Measurements from ENCODE around the gene KIFBP. TPM values are rescaled to one million over a fixed set of nuclear protein-coding genes. Genes with fewer than 3 reads are reported as not detected.

The KIFBP gene
- total and polyA plus RNA-seq, 2 of the 13 experiments (the other 11 are each of a cell fraction or from before 2014, with no cell fraction given): 13.0 to 21.9 TPM

- TF ChIP-seq TFDP2 (CRISPR knock-in tag; IDR thresholded peaks at IDR 0.05) (peak; percentile 93), KLF12 (CRISPR knock-in tag; IDR thresholded peaks at IDR 0.05; ENCODE audit: borderline replicate concordance) (peak; percentile 67), ZNF337 (CRISPR knock-in tag; IDR thresholded peaks at IDR 0.05; ENCODE audit: borderline replicate concordance, low read depth) (peak; percentile 58; the same call in 1 of the 2 replicates), ZNF577 (CRISPR knock-in tag; IDR thresholded peaks at IDR 0.05; ENCODE audit: borderline replicate concordance, low read depth) (no peak; the same call in 1 of the 2 replicates), CC2D1A (CRISPR knock-in tag; IDR thresholded peaks at IDR 0.05) (0 out of 2 replicates have a peak, but pooled peaks have one; percentile 19), HINFP (CRISPR knock-in tag; IDR thresholded peaks at IDR 0.05; ENCODE audit: low read depth) (peak; percentile 60; the same call in 1 of the 2 replicates), RBM22 (optimal IDR thresholded peaks at IDR 0.05; ENCODE audit: low read length) (peak; percentile 10), ZNF703 (CRISPR knock-in tag; IDR thresholded peaks at IDR 0.05; ENCODE audit: borderline replicate concordance) (no peak), KMT2A (CRISPR knock-in tag; IDR thresholded peaks at IDR 0.05) (peak; percentile 88), ESRRA (CRISPR knock-in tag; IDR thresholded peaks at IDR 0.05; ENCODE audit: low read depth) (0 out of 2 replicates have a peak, but pooled peaks have one; percentile 39), PAF1 (CRISPR knock-in tag; IDR thresholded peaks at IDR 0.05) (no peak), HDAC2 (CRISPR knock-in tag; IDR thresholded peaks at IDR 0.05) (peak; percentile 67; the same call in 1 of the 2 replicates), POLR2A (IDR thresholded peaks at IDR 0.05; ENCODE audit: insufficient read depth in 1 of 2, low read depth in 2 of 2, low read length in 2 of 2) (peak; percentile 86 to 87), DR1 (CRISPR knock-in tag; IDR thresholded peaks at IDR 0.05) (peak; percentile 1; the same call in 1 of the 2 replicates), ZNF614 (CRISPR knock-in tag; IDR thresholded peaks at IDR 0.05; ENCODE audit: borderline replicate concordance) (peak; percentile 61)
- TF ChIP-seq, protein P1, sequence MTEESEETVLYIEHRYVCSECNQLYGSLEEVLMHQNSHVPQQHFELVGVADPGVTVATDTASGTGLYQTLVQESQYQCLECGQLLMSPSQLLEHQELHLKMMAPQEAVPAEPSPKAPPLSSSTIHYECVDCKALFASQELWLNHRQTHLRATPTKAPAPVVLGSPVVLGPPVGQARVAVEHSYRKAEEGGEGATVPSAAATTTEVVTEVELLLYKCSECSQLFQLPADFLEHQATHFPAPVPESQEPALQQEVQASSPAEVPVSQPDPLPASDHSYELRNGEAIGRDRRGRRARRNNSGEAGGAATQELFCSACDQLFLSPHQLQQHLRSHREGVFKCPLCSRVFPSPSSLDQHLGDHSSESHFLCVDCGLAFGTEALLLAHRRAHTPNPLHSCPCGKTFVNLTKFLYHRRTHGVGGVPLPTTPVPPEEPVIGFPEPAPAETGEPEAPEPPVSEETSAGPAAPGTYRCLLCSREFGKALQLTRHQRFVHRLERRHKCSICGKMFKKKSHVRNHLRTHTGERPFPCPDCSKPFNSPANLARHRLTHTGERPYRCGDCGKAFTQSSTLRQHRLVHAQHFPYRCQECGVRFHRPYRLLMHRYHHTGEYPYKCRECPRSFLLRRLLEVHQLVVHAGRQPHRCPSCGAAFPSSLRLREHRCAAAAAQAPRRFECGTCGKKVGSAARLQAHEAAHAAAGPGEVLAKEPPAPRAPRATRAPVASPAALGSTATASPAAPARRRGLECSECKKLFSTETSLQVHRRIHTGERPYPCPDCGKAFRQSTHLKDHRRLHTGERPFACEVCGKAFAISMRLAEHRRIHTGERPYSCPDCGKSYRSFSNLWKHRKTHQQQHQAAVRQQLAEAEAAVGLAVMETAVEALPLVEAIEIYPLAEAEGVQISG (CRISPR knock-in tag; IDR thresholded peaks at IDR 0.05): peak; percentile 93
- TF ChIP-seq, protein P2, sequence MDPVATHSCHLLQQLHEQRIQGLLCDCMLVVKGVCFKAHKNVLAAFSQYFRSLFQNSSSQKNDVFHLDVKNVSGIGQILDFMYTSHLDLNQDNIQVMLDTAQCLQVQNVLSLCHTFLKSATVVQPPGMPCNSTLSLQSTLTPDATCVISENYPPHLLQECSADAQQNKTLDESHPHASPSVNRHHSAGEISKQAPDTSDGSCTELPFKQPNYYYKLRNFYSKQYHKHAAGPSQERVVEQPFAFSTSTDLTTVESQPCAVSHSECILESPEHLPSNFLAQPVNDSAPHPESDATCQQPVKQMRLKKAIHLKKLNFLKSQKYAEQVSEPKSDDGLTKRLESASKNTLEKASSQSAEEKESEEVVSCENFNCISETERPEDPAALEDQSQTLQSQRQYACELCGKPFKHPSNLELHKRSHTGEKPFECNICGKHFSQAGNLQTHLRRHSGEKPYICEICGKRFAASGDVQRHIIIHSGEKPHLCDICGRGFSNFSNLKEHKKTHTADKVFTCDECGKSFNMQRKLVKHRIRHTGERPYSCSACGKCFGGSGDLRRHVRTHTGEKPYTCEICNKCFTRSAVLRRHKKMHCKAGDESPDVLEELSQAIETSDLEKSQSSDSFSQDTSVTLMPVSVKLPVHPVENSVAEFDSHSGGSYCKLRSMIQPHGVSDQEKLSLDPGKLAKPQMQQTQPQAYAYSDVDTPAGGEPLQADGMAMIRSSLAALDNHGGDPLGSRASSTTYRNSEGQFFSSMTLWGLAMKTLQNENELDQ (CRISPR knock-in tag; IDR thresholded peaks at IDR 0.05; ENCODE audit: borderline replicate concordance): no peak
- TF ChIP-seq, protein P3, sequence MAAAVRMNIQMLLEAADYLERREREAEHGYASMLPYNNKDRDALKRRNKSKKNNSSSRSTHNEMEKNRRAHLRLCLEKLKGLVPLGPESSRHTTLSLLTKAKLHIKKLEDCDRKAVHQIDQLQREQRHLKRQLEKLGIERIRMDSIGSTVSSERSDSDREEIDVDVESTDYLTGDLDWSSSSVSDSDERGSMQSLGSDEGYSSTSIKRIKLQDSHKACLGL (CRISPR knock-in tag; IDR thresholded peaks at IDR 0.05): peak; percentile 98
- TF ChIP-seq, protein P4, sequence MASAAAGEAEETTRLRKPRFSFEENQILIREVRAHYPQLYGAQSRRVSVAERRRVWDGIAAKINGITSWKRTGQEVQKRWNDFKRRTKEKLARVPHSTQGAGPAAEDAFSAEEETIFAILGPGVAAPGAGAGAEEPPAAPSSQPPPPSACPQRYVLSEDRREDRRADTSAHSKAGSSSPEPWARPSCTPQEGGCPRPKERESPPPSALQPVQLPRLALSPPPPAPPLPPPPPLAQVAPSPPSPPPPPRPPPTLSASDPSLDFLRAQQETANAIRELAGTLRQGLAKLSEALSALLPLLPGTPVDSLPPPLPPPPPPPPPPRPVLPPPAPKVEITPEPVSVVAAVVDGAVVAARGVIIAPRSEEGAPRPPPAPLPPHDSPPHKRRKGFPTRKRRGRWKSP (CRISPR knock-in tag; IDR thresholded peaks at IDR 0.05): no peak
These were observed 32.6 kb upstream of the KIFBP start, which contains the start of gene DDX21 (continued) for GRCh38 chr10:68955832-68956532.
